Prostate gland (tissue), 2 donors: ENCODE data around the gene ZMYM3.

Experiments used
- CTCF ChIP-seq, 4 experiments: fragments of 200-600 bp in 2 of 4; fragments of 450-650 bp in 2 of 4; sonication (generic) in 2 of 4; IDR thresholded peaks; 1 replicate in 3 of 4; 2 replicates in 1 of 4; pipeline ENCODE4 v1.5.1; 2016 to 2019; ENCODE audit warnings: antibody characterized with exemption in 4 of 4, mild to moderate bottlenecking in 2 of 4, moderate library complexity in 2 of 4
- POLR2A ChIP-seq: fragments of 450-650 bp; IDR thresholded peaks from one replicate; pipeline ENCODE4 v1.6.1; 2016; ENCODE audit warnings: antibody characterized with exemption, mild to moderate bottlenecking
- POLR2AphosphoS5 ChIP-seq: sonication (generic); formaldehyde crosslinking; IDR thresholded peaks from one replicate; pipeline ENCODE4 v1.6.1; 2017; ENCODE audit warnings: antibody characterized with exemption

DNA sequence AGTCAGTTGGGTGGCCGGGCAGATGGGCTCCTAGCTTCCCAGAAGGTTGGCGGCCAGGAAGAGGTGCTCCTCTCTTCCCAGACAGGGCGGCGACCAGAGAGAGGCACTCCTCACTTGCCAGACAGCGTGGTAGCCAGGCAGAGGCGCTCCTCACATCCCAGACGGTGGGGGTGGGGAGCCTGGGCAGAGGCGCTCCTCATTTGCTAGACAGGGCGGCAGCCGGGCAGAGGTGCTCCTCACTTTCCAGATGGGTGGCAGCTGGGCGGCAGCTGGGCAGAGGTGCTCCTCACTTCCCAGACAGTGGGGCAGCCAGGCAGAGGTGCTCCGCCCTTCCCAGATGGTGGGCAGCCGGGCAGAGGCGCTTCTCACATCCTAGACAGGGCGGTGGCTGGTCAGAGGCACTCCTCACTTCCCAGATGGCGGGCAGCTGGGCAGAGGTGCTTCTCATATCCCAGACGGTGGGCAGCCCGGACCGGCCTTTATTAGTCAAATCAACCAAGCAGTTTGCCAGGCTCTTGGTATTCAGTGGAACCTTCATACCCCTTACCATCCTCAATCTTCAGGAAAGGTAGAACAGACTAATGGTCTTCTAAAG is 16.0 kb upstream of the ZMYM3 start:
- TF ChIP-seq CTCF (IDR thresholded peaks at IDR 0.05) (no peak), POLR2A (no peak), POLR2AphosphoS5 (no peak)
